Activated CD4-positive, alpha-beta T cell treated with anti-CD3 and anti-CD28 coated beads, Interleukin-2, amount 50 U/mL, for 24 hours (primary cell): ENCODE data around the gene SPINK2.

ENCODE experiments used
- DNase-seq, 2 donors: peaks; one replicate each; pipeline ENCODE4 v3.0.0-alpha.2; 2020; ENCODE audit warnings: low read depth in 1 of 2, low spot score in 1 of 2

Gene SPINK2

DNA sequence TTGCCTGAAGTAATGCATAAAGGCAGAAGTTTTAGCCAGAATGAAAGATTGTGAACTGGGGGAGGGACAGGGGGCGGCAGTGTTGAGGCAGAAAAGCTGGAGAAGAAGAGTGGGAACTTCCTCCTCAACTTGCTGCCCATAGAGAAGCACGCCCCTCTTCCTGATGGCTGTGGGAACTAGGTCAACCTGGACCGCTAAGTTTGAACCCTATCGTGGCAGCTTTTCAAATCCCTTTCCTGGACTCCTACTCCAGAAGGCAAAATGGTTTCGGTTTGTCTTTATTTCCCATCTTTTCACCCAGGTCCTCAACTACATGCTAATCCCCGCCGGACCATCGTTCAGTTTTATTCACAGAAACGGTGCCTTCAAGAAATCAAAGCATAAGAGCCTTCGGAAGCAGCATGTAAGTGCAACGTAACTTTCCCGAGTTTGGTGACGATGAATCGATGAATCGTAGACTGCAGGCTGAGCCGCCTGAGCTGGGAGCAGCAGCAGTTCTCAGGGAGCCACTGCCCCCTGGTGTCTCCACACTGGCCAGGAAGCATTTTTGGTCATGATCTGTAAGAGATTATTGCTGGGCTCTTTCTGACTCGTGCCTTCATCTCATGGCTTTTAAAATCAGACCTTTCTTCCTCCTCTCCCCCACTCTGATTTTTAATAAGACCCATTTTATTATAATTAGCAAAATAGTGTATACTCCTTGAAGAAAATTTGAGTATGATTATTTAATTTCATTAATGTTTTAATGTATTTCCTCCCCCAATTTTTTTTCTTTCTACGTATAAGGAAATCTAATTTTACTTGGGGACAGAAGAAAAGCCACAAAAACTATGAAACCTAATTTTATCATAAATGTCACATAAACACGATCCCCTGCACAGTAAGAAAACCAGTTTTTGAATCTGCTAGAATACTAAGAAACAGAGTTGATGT, 21.4 kb downstream of the SPINK2 start:
- peak; percentile 68 to 78 for DNase-seq

DNA sequence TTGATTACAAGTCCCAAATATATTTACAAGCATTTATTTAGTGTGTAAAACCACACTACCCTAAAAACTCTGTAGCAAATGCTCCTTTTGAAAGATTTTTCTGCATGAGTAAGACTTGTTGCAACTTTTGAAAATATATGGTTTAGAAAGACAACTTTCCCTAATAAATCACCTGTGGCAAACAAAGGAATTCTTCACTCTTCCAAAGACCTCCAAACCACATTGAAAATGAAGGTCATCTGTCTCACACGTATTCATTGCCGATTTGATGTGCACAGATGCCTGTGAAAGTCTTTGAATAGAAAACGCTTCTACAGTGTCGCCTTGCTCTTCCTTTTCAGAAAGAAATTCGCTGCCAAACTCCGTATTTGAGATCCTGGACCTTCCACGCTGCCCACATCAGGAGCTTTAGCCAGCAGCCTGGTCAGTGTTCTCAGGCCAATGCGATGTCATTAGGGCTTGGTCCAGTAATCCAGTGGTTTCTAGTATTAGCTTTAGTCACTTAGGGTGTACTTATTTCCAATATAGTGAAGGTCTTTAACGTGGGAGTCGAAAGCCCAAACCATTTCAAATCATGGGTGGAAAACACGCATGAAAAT, 22.2 kb downstream of the SPINK2 start:
- DNase-seq: no peak

DNA sequence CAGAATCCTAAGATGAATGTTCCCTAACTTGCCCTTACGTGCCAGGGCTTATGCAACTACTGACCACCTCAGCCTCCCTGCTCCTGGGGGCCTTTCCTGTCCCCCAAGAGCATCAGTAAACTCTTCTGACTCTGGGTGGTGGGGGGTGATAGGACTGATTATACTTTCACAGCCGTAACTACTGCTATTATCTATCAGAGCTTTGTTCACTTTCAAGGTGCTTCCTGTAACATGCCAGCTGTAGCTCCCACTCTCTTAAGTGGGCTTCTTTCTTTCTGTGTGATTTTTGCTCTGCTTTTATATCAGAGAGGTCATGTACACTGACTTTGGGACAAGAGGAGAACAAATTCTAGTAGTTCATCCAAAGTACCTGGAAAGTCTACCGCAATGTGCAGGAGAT, 25.3 kb downstream of the SPINK2 start:
- DNase-seq: no peak

DNA sequence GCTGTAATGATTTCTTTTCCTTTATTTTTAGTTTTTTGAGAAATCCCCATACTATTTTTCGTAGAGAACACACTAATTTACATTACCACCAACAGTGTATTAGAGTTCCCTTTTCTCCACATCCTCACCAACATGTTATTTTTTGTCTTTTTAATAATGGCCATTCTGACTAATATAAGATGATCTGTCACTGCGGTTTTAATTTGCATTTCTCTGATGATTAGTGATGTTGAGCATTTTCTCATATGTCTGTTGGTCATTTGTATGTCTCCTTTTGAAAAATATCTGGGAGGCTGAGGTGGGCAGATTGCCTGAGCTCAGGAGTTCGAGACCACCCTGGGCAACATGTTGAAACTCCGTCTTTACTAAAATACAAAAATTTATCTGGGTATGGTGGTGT, 30.2 kb downstream of the SPINK2 start:
- no peak for DNase-seq

DNA sequence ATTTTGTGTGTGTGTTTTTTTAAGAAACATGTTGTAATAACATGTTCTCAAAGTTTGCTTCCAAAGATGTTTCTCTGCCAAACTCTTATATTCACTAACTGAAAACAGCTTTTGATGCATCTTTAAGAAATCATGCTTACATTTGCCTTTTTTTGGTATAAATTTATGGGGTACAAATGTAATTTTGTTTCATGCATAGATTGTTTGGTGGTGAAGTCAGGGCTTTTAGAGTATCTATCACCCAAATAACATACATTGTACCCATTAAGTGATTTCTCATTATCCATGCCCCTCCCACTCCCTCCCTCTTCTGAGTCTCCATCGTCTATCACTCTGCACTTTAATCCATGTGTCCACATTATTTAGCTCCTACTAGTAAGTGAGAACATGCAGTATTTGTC, 30.8 kb downstream of the SPINK2 start:
- DNase-seq: no peak

DNA sequence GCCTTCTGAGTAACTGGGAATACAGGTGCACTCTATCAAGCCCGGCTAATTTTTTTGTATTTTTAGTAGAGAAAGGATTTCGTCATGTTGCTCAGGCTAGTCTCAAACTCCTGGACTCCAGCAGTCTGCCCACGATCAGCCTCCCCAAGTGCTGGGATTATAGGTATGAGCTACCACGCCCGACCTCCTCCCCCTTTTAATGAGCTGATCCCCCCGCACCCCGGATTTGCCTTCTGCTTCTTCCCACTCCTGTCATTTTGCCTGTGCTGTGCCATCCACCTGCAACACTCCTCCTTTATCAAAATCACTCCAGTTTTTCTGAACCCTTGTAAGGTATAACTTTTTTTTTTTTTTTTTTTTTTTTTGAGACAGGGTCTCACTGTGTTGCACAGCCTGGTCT, 33.4 kb downstream of the SPINK2 start:
- DNase-seq: no peak

DNA sequence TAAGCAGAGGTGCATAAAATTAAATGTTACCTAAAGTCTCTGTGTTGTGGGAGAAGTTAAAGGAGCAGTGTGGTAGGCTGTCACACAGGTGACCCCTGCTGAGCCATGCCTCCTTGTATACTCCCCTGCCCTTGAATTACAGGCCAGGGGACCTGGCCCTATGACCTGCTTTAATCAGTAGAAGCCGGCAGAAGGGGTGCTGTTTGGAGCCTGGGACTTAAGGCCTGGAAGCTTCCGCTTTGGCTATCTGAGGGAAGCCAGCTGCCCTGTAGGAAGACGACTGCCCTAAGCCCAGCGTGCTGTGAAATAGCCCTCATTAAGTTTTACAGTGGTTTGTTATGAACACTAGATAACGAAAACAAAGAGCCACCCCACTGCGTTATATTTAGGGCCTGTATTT, 34.1 kb downstream of the SPINK2 start:
- DNase-seq: no peak

DNA sequence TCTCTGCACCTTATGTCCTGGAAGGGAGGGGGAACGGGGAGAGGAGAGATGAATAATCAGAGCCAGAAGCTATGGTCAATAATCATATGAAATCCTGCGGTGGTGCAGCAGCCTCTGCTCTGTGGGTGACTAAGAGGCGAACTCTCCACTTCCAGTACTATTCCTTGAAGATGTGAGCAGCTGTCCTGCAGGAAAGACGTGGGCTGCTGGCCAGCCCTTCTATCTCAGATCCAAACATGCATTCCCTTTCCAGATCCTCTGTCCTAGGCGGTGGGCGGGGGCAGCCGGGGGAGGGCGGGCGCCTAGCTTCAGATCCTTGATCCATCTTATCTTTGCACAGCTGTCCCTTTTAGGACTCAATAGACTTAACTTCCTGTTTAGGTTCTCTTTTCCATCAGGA, 34.5 kb downstream of the SPINK2 start:
- no peak for DNase-seq

DNA sequence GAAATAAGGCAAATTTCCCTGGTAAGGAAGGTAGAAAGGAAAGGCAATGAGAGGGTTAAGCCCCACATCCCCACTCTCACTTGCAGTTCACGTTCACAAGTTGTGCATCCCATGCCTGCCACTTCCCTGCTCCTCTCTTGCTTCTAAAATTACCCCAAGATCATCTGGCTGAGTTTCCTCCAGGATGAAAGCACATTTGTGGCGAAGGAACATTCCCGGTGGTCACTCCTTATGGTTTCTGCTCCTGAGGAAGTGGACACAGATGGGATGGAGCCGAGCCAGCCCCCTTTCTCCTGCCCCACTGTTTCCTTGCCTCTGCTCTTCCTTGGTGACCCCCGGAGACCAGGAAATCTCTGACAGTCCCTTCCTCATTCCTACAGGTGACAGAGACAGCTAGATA, 37.5 kb downstream of the SPINK2 start:
- DNase-seq: no peak

DNA sequence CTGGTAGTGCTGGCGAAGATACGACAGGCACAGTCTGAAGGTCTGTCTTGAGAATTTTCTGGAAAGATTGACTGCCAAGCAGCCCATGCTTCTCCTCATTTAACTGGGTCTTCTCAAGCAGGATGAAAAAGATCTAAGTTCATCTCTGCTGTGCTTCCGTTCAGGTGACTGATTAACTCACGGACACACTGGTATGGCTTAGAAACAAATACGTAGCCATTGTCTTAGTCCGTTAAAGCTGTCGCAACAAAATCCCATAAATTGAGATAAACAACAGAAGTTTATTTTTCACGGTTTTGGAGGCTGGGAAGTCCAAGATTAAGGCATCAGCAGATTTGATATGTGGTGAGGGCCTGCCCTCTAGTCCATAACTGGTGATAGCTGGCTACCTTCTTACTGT, 39.5 kb downstream of the SPINK2 start:
- no peak for DNase-seq

DNA sequence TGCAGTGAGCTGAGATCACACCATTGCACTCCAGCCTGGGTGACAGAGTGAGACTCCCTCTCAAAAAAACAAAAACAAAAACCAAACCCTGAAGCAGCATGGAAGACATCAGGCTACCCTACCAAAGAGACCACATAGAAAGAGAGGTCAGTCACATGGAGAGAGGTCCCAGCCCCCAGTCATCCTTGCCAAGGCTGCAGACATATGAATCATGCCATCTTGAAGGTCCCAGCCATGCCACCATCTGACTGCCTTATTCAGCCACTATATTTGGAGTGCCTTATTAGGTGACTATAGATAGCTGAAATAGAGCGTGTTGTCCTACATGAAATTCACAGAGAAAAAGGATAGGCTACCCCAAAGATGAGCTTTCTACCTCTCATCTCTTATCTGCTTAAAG, 48.2 kb downstream of the SPINK2 start:
- no peak for DNase-seq

DNA sequence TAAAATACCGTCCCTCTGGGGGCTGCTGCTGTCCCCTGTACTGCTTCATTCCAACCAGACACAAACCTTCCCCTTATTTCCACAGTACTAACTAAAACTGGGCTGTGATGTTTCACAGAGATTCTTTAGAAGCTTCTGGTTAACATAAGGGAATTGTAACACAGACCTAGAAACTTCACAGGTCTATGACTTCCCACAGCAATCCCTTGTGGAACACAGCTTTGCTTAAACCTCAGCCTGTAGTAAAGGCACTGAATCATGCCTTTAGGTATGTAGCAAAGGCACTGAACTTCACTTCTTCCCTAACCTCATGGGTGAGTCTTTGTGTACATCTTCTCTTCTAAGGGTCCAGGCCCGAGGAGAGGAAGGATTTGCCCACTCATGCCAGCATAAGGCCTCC, 49.4 kb downstream of the SPINK2 start:
- DNase-seq: no peak

DNA sequence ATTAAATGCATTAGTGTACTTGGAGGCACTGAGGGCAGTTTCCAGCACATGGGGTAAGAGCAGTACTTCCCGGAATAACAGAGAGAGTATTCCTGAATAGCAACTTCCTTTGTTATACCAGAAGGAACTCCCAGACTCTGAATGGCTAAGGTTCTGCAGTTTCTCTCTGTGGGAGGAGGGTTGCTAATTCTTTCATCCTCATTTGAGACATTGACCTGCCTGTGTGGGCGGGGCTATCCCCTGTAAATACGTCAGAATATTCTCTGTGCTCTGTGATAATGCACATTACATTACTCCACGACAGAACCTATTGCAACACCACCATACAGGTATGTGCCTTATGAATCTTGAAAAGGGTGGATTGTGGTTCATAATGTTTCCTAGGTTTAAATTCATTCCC, 52.7 kb downstream of the SPINK2 start:
- no peak for DNase-seq

DNA sequence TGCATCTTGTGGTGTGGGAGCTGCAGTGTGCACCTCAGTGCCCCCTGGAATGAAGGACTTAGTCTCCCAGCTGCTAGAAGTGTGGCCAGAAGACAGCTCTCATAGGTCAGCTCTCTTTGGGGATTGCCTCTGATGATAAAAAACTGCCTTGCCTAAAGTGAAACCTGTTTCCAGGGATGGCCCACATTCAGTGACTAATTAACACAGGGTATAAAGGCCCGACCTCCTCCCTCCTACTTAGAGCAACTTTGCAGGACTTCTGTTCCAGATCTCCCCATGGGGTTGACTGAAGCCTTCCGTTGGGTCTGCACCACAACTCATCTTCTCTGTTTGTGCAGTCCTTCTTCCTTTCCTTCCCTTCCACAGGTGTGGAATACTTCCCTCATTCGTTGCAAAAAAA, 53.2 kb downstream of the SPINK2 start:
- no peak for DNase-seq

DNA sequence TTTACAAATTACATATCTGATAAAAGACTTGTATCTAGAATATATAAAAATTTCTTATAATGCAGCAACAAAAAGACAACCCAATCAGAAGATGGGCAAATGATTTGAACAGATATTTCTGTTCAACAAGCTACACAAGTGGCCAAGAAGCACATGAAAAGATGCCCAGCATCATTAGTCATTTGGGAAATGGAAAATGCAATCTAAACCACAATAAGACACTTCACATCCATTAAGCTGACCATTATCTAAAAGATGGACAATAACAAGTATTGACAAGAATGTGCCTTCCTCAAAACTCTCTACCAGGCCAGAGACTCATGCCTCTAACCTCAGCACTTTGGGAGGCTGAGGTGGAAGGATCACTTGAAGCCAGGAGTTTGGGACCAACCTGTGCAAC, 53.9 kb downstream of the SPINK2 start:
- no peak for DNase-seq

DNA sequence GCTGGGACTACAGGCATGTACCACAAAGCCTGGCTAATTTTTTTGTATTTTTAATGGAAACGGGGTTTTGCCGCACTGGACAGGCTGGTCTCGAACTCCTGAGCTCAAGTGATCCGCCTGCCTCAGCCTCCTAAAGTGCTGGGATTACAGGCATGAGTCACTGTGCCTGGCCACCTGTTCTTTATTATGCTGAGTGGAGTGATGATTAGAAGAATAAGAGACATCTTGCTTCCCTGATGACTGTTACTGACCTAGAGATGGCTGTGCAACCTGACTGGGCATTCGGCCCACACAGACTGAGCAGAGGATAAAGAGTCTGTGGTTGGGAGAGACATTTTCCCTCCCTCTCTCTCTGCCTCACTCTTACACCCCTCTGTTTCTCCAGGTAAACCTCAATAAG, 56.7 kb downstream of the SPINK2 start:
- DNase-seq: no peak

DNA sequence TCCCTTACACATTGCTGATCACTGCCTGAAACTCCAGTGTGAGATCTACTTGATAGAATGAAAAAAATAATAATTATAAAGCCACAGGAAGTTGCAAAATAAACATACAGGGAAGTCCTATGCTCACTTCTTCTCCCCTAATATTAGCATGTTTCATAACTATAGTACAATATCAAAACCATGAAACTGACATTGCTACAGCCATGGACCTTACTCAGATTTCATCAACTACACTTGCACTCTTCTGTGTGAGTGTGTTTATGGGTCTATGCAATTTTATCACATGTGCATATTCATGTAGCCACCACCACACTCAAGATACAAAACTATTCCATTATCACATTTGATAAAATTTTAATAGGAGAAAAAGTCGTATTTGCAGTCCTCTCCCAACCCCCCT, 57.3 kb downstream of the SPINK2 start:
- no peak for DNase-seq

DNA sequence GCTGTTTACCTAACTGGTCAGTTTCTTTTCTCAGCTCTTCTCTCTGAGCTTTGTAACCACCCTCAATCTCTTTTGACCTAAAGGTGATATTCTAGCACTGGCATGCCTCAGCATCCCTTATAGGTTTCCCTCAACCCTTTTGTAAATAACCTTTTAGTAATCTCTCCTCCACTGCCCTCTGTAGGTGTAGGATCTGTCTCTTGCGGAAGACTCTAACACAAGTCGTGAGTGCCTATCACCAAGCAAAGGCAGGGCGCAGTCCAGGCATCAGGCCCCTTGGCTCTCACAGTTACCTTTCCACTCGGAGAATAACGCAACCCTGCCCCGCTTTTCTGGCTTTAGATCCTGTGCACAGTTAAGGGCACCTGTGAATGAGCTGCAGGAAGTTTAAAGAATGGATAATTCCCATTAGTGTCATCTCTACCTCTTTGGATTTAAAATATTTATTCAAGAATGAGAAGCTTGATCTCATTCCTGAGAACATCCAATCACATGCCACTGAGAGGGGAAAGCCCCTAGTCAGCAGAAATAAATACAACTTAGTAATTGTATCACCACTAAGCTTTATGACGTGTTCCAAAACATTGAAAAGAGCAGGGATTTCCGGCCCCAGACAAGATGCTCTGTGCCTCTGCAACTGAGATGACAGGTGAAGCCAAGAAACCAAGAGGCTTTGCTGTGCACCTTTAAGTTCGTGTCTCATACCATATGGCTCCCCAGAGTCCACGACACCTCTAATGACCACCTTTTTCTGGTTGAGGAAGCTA, 58.8 kb downstream of the SPINK2 start:
- no peak for DNase-seq

DNA sequence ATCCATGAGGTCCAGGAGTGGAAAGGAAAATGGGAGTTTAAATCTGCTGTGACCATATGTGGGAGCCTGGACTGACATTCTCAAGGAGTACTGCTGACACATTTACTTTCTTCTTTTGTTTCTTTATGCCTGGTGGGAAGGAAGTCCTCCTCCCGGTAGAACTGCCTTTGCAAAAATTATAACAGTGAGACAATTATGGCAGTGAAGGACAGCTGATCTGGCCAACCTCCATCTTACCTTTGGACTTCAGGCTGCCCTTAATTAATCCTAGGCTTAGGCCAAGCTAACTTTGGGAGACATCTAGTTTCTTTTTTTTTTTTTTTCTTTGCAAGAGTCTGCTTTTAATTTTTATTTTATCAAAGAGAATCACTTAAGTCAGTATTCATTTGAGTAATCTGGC, 61.3 kb downstream of the SPINK2 start:
- no peak for DNase-seq
